Embryonic facial prominence (tissue), 1 donor: ENCODE measurements around the gene MMRN2.

Experiments
- DNase-seq: peaks from one replicate; pipeline ENCODE4 v3.0.0-alpha.2; 2016; ENCODE audit errors: extremely low spot score

The MMRN2 gene

DNA sequence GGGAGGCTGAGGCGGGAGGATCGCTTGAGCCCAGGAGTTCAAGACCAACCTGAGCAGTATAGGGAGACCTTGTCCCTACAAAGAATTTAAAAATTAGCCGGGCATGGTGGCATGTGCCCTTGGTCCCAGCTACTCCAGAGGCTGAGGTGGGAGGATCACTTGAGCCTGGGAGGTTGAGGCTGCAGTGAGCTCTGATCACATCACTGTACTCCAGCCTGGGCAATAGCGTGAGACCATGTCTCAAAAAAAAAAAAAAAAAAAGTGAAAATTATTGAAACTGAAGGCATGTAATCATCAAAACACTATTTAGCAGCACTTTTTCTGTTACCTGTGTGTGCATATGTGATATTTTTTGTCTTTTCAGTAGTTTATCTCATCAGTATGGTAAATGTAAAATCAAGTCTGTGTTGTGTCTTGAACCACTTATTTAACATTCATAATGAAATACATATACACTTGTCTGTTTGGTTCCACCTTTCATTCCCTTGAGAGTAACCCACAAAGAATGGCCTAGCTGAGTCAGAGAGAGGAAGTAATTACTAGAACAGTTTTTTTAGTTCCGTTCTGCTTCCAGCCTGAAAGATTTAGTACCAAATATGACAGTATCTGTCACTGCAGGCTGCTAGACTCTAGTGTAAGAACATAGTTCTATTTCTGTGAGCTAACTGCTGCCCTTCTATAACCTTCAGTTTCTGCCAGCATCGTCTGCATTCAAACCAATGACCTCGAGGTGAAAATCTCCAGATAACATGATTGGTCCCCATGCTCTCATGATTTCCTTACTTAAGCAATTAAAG lies 68.6 kb downstream of the MMRN2 start:
- DNase-seq, result no peak
